ENCODE data around the gene ENO3. TPM values are rescaled to one million over a fixed set of nuclear protein-coding genes. Genes with fewer than 3 reads are reported as not detected.

Gene ENO3
- total RNA-seq, 4 donors from 2014 or later = 7.5 to 15.3 (median 10.2) TPM

GRCh38 chr17:4955091-4955490 lies 4.2 kb downstream of the ENO3 start:
- 94% methylated on average over 8 of the region's 8 CpGs for WGBS, 2 donors
- peaks cover 0 to 13% (median 9%) of the 10 kb centered on the region in 4 donors for H3K4me1 ChIP-seq
- H3K27ac ChIP-seq = no peak overlapping the region
- no peaks in the 10 kb centered on the region for H3K27me3 ChIP-seq
- TF ChIP-seq CTCF (IDR thresholded peaks at IDR 0.05) (no peak), EP300 (IDR thresholded peaks at IDR 0.05) (no peak), POLR2A (IDR thresholded peaks at IDR 0.05) (no peak)
- no peak overlapping the region for H3K4me3 ChIP-seq
- H3K36me3 ChIP-seq = peaks cover 0 to 35% (median 0%) of the 10 kb centered on the region in 3 donors
- H3K9me3 ChIP-seq = no peaks in the 10 kb centered on the region
- no peak for DNase-seq (ENCODE audit: low spot score in 2 of 2)

- Histone ChIP-seq H3K36me3 (peaks cover 0 to 49% (median 0%) of the 10 kb centered on the region in 3 donors), H3K27me3 (no peaks in the 10 kb centered on the region), H3K4me1 (no peaks in the 10 kb centered on the region), H3K9me3 (no peaks in the 10 kb centered on the region), H3K27ac (no peak overlapping the region), H3K4me3 (no peak overlapping the region)
- WGBS, 2 donors = 79 to 82% methylated on average over 10 of the region's 10 CpGs
- DNase-seq (ENCODE audit: low spot score in 2 of 2) = no peak
- no peak for TF ChIP-seq EP300 (IDR thresholded peaks at IDR 0.05)
- TF ChIP-seq CTCF (IDR thresholded peaks at IDR 0.05) = peak in 1 of 5 experiments; percentile 4
These were observed 5.7 kb downstream of the ENO3 start for GRCh38 chr17:4956493-4957061.

GRCh38 chr17:4958102-4958501 lies 7.2 kb downstream of the ENO3 start:
- DNase-seq (ENCODE audit: low spot score in 2 of 2) = no peak
- 85 to 86% methylated on average over 3 of the region's 3 CpGs for WGBS, 2 donors
- H3K27ac ChIP-seq = no peak overlapping the region
- H3K9me3 ChIP-seq = no peaks in the 10 kb centered on the region
- peaks cover 0 to 58% (median 0%) of the 10 kb centered on the region in 3 donors for H3K36me3 ChIP-seq
- no peak overlapping the region for H3K4me3 ChIP-seq
- H3K4me1 ChIP-seq = no peaks in the 10 kb centered on the region
- TF ChIP-seq CTCF (IDR thresholded peaks at IDR 0.05) (no peak), POLR2A (IDR thresholded peaks at IDR 0.05) (no peak), EP300 (IDR thresholded peaks at IDR 0.05) (no peak)
- no peaks in the 10 kb centered on the region for H3K27me3 ChIP-seq

GRCh38 chr17:4959261-4959965 lies 8.5 kb downstream of the ENO3 start:
- no peaks in the 10 kb centered on the region for H3K9me3 ChIP-seq
- H3K36me3 ChIP-seq = peaks cover 0 to 58% (median 0%) of the 10 kb centered on the region in 3 donors
- no peaks in the 10 kb centered on the region for H3K27me3 ChIP-seq
- TF ChIP-seq CTCF (IDR thresholded peaks at IDR 0.05) (no peak), POLR2A (IDR thresholded peaks at IDR 0.05) (no peak), EP300 (IDR thresholded peaks at IDR 0.05) (no peak)
- no peak overlapping the region for H3K4me3 ChIP-seq
- no peak overlapping the region for H3K27ac ChIP-seq
- H3K4me1 ChIP-seq = no peaks in the 10 kb centered on the region
- WGBS, 2 donors = 77 to 79% methylated on average over 18 of the region's 18 CpGs
- DNase-seq (ENCODE audit: low spot score in 2 of 2) = no peak

DNA sequence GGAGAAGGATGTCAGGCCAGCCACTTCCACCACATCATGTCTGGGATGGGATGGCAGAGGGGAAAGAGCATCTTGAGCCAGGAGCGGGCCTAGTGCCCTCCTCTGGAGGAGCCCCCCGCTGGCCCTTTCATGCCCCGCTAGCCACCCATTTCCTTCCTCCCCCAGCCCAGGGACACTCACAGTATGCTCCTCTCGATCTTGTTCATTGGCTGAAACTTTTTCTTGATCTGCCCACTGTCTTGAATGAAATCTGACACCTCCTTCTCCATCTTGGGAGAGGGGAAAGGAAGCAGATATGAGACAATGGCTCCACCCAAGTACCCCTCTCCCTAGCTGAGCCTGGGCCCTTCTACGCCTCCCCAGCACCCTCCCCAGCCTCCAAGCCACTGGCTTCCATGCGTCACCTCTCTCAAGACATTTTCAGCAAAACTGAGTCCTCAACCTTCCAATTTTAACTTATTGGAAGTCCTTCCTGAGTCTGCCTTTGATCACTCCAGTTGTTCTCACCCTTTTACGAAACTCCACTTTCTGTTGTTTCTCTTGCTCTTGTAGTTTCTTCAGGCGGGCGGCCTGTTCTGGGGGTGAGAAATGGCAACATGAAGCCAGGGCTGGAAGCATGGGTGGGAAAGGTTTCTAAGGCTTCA lies 9.5 kb downstream of the ENO3 start:
- no peak for TF ChIP-seq POLR2A (IDR thresholded peaks at IDR 0.05)
- no peak for TF ChIP-seq CTCF (IDR thresholded peaks at IDR 0.05)
- no peak for TF ChIP-seq EP300 (IDR thresholded peaks at IDR 0.05)
- Histone ChIP-seq H3K4me3 (no peak overlapping the region), H3K9me3 (no peaks in the 10 kb centered on the region)

More for the DNA sequence above, 9.5 kb downstream of the ENO3 start:
- Histone ChIP-seq H3K4me1 (peaks cover 0 to 4% (median 0%) of the 10 kb centered on the region in 4 donors), H3K27ac (no peak overlapping the region), H3K36me3 (peaks cover 0 to 58% (median 0%) of the 10 kb centered on the region in 3 donors), H3K27me3 (no peaks in the 10 kb centered on the region)
- no peak for DNase-seq (ENCODE audit: low spot score in 2 of 2)
- WGBS, 2 donors = 82 to 84% methylated on average over 9 of the region's 9 CpGs

Data from tibial nerve (tissue), 4 donors.